HCT116 (cell line): Measurements from ENCODE around the gene UQCC2. TPM values are rescaled to one million over a fixed set of nuclear protein-coding genes. Genes with fewer than 3 reads are reported as not detected.

ENCODE experiments used
- ATAC-seq: fragments of 200-7000 bp; cut with Tn5 transposase; 2 replicates; pipeline ENCODE4 v1.9.1; 2020; ENCODE audit warnings: mild to moderate bottlenecking, moderate library complexity
- BruUV-seq: library from RNA; stranded (reverse); fragments of 400-500 nt; replicated peaks from 2 replicates; lab custom pipeline; 2021; lab: Mats Ljungman, UMichigan
- CTCF ChIA-PET: fragments of 300-600 bp; sonication (Branson Sonifier 250); formaldehyde crosslinking; loops from one replicate; lab custom pipeline; 2021; ENCODE audit warnings: antibody characterized with exemption; lab: Charles Lee
- POLR2A ChIA-PET: fragments of 300-600, 350-600 bp; sonication (Branson Sonifier 250); formaldehyde crosslinking; loops from one replicate; lab custom pipeline; 2021; ENCODE audit warnings: antibody characterized with exemption; lab: Charles Lee
- RAD21 ChIA-PET, 2 experiments: fragments of 300-600 bp; sonication (Branson Sonifier 250); formaldehyde crosslinking; loops; one replicate each; lab custom pipeline; 2023; ENCODE audit warnings: low total read pairs in 2 of 2; ENCODE audit not compliant: uncharacterized antibody in 2 of 2, unreplicated experiment in 2 of 2, low non-redundant PET in 1 of 2; lab: Charles Lee
- DNase-seq: peaks from one replicate; pipeline ENCODE4 v3.0.0-alpha.2; 2010; ENCODE audit warnings: low read depth, low spot score
- H2AFZ ChIP-seq: fragments of 200-600 bp; shearing (Covaris generic), sonication (generic); 2 replicates; pipeline ENCODE4 v1.6.1; 2017; ENCODE audit warnings: low read depth, mixed run types, mixed read lengths, antibody characterized with exemption, low read length; ENCODE audit not compliant: poor library complexity, severe bottlenecking
- H3K27ac ChIP-seq: 2 replicates; pipeline ENCODE4 v1.5.1; 2012; ENCODE audit warnings: low read depth, low read length
- H3K27me3 ChIP-seq: fragments of 200-600 bp; sonication (generic); 2 replicates; pipeline ENCODE4 v1.6.1; 2016; ENCODE audit warnings: mixed run types, low read length, mixed read lengths; ENCODE audit not compliant: insufficient read depth
- H3K36me3 ChIP-seq, 2 experiments: fragments of 200-500 bp in 1 of 2; fragments of 200-600 bp in 1 of 2; sonication (Bioruptor generic) in 1 of 2; sonication (generic) in 1 of 2; 2 replicates each; pipeline versions ENCODE4 v1.5.1 to v1.6.1; 2014 to 2016; ENCODE audit warnings: low read length in 2 of 2, inconsistent platforms in 1 of 2, mixed read lengths in 1 of 2, mixed run types in 1 of 2; ENCODE audit not compliant: insufficient read depth in 2 of 2, control insufficient read depth in 1 of 2
- H3K4me1 ChIP-seq, 2 experiments: fragments of 200-600 bp in 1 of 2; sonication (generic) in 1 of 2; 2 replicates each; pipeline versions ENCODE4 v1.5.1 to v1.6.1; 2012 to 2017; ENCODE audit warnings: low read length in 2 of 2, inconsistent platforms in 1 of 2, mild to moderate bottlenecking in 1 of 2, mixed read lengths in 1 of 2, mixed run types in 1 of 2, moderate library complexity in 1 of 2; ENCODE audit not compliant: insufficient read depth in 2 of 2, control insufficient read depth in 1 of 2
- H3K4me2 ChIP-seq: fragments of 200-600 bp; sonication (generic); 2 replicates; pipeline ENCODE4 v1.6.1; 2017; ENCODE audit warnings: mixed run types, low read length, mixed read lengths
- H3K4me3 ChIP-seq, 2 experiments: fragments of 200-600 bp in 1 of 2; sonication (generic) in 1 of 2; replicated peaks in 1 of 2; 2 replicates each; pipeline ENCODE4 v1.5.1; 2011 to 2016; ENCODE audit warnings: low read length in 2 of 2, control low read depth in 1 of 2, low read depth in 1 of 2, mild to moderate bottlenecking in 1 of 2, mixed read lengths in 1 of 2, mixed run types in 1 of 2
- H3K79me2 ChIP-seq: fragments of 200-600 bp; sonication (generic); 2 replicates; pipeline ENCODE4 v1.6.1; 2017; ENCODE audit warnings: mild to moderate bottlenecking, mixed run types, low read length, moderate library complexity, mixed read lengths; ENCODE audit not compliant: insufficient read depth
- H3K9ac ChIP-seq: fragments of 200-600 bp; sonication (generic); 2 replicates; pipeline ENCODE4 v1.6.1; 2016; ENCODE audit warnings: low read length, mixed read lengths
- H3K9me2 ChIP-seq: fragments of 200-600 bp; sonication (generic), shearing (Covaris generic); 2 replicates; pipeline ENCODE4 v1.6.1; 2017; ENCODE audit warnings: mixed run types, mild to moderate bottlenecking, moderate library complexity; ENCODE audit not compliant: insufficient read depth
- H3K9me3 ChIP-seq, 2 experiments: fragments of 200-500 bp in 1 of 2; fragments of 200-600 bp in 1 of 2; sonication (Bioruptor generic) in 1 of 2; sonication (generic) in 1 of 2; 2 replicates each; pipeline ENCODE4 v1.6.1; 2014 to 2017; ENCODE audit warnings: low read length in 2 of 2, mixed read lengths in 2 of 2, inconsistent platforms in 1 of 2, low read depth in 1 of 2, mild to moderate bottlenecking in 1 of 2, mixed run types in 1 of 2, moderate library complexity in 1 of 2; ENCODE audit not compliant: control insufficient read depth in 1 of 2, insufficient read depth in 1 of 2
- H4K20me1 ChIP-seq: fragments of 200-600 bp; sonication (generic), shearing (Covaris generic); 2 replicates; pipeline ENCODE4 v1.6.1; 2017; ENCODE audit warnings: mixed run types, mild to moderate bottlenecking, moderate library complexity; ENCODE audit not compliant: insufficient read depth
- CBX3 ChIP-seq: IDR thresholded peaks from 2 replicates; pipeline ENCODE4 v1.6.1; 2012; ENCODE audit warnings: low read depth
- EZH2 ChIP-seq: fragments of 200-600 bp; sonication (generic); IDR thresholded peaks from 2 replicates; pipeline ENCODE4 v1.6.1; 2017; ENCODE audit warnings: antibody characterized with exemption, mixed run types
- JUND ChIP-seq: IDR thresholded peaks from 2 replicates; pipeline ENCODE4 v1.6.1; 2012
- MAX ChIP-seq: IDR thresholded peaks from 2 replicates; pipeline ENCODE4 v1.6.1; 2012
- POLR2A ChIP-seq: IDR thresholded peaks from 2 replicates; pipeline ENCODE4 v1.7.0; 2011; ENCODE audit warnings: borderline replicate concordance; ENCODE audit not compliant: insufficient read depth, insufficient read length; ENCODE audit errors: extremely low read depth
- POLR2AphosphoS5 ChIP-seq: IDR thresholded peaks from 2 replicates; pipeline ENCODE4 v1.6.1; 2011; ENCODE audit warnings: mild to moderate bottlenecking, low read depth, low read length, moderate library complexity
- RAD21 ChIP-seq: IDR thresholded peaks from 2 replicates; pipeline ENCODE4 v1.6.1; 2012; ENCODE audit warnings: low read depth, mild to moderate bottlenecking
- SIN3A ChIP-seq: IDR thresholded peaks from 2 replicates; pipeline ENCODE4 v1.6.1; 2012; ENCODE audit warnings: low read depth
- SP1 ChIP-seq: IDR thresholded peaks from 2 replicates; pipeline ENCODE4 v1.6.1; 2012; ENCODE audit warnings: low read depth
- SRF ChIP-seq: IDR thresholded peaks from 2 replicates; pipeline ENCODE4 v1.6.1; 2012; ENCODE audit warnings: low read depth
- YY1 ChIP-seq: IDR thresholded peaks from 2 replicates; pipeline ENCODE4 v1.6.1; 2011; ENCODE audit warnings: low read length, low read depth, moderate library complexity, mild to moderate bottlenecking; ENCODE audit not compliant: insufficient replicate concordance; ENCODE audit errors: extremely low read depth
- ZBTB33 ChIP-seq: IDR thresholded peaks from 2 replicates; pipeline ENCODE4 v1.6.1; 2011; ENCODE audit warnings: mild to moderate bottlenecking, low read length, moderate library complexity; ENCODE audit not compliant: insufficient replicate concordance; ENCODE audit errors: extremely low read depth
- intact Hi-C: fragments of 100-400 bp; cut with micrococcal nuclease; formaldehyde crosslinking; loops from 2 replicates; pipeline ENCODE4 v1.10.0; 2022
- total RNA-seq: library from RNA; stranded (reverse); gene quantifications from one replicate; pipeline ENCODE4 v1.2.1, GENCODE V29; 2021; ENCODE audit not compliant: unreplicated experiment

UQCC2 gene
- total RNA-seq, 1 experiment from 2014 or later, result 95.1 TPM

DNA sequence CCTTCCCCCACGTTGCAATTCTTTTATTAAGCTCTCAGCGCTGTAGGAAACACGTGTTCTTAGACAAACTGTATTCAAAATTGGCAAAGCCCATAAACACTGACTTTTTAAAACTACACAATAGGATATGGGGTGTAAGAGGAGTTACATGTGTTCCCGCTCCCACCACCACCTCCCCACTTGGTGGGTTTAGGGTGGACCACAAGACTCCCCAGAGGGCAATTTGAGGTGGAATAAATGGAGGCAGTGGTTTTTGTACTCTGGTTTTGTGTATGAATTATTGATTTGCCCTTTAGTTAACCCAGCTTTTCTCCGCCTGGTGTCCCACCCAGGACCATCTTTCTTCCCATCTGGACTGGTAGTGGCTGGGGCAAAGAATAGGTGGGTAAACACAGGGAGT is 3.7 kb downstream of the UQCC2 start:
- Histone ChIP-seq H3K9ac (no peak overlapping the region), H3K27ac (no peak overlapping the region), H2AFZ (no peak overlapping the region), H3K27me3 (no peaks in the 10 kb centered on the region), H3K36me3 (peaks cover 2 to 37% of the 10 kb centered on the region in 2 experiments; a peak in 3 of 4 replicates)
- RAD21 ChIA-PET, result no interaction called here
- no TSS peak for BruUV-seq
- no peak for TF ChIP-seq POLR2AphosphoS5
- no peak for TF ChIP-seq SP1
- no peak for TF ChIP-seq YY1
- TF ChIP-seq JUND, result no peak
- TF ChIP-seq MAX, result no peak
- no peak for TF ChIP-seq ZBTB33
- TF ChIP-seq SIN3A, result no peak
- no peak for TF ChIP-seq POLR2A
- no peak for TF ChIP-seq CBX3
- no peak for TF ChIP-seq SRF
- no peak for TF ChIP-seq RAD21
- no peak for TF ChIP-seq EZH2
- TF ChIP-seq, all 23 proteins: peak for 0
- H3K79me2 ChIP-seq, result peaks cover 39% of the 10 kb centered on the region
- H3K4me3 ChIP-seq, result no peak overlapping the region
- no peaks in the 10 kb centered on the region for H4K20me1 ChIP-seq
- peaks cover 8 to 21% of the 10 kb centered on the region in 2 experiments; a peak in 3 of 4 replicates for H3K4me1 ChIP-seq
- no peak for DNase-seq
- no peaks in the 10 kb centered on the region for H3K9me2 ChIP-seq
- CTCF ChIA-PET, result no interaction called here
- intact Hi-C loops, result no loop called here
- POLR2A ChIA-PET, result no interaction called here
- H3K9me3 ChIP-seq, result no peaks in the 10 kb centered on the region
- H3K4me2 ChIP-seq, result no peak overlapping the region
- no peak for ATAC-seq
